Activated T-cell treated with anti-CD3 and anti-CD28 coated beads, Interleukin-2, amount 50 U/mL, for 72 hours (primary cell): ENCODE data around the gene PBRM1. TPM values are rescaled to one million over a fixed set of nuclear protein-coding genes. Genes with fewer than 3 reads are reported as not detected.
"Not testable (repeated sequence)": the region's sequence is repeated elsewhere in the genome, so short reads cannot be mapped to it uniquely, and the experiment has no call there.

ENCODE experiments used
- ATAC-seq, 2 donors: fragments of 150-1000 bp; cut with Tn5 transposase; replicated peaks in 1 of 2; 2 replicates each; pipeline ENCODE4 v1.10.0; 2021; ENCODE audit warnings: moderate library complexity in 2 of 2, mild to moderate bottlenecking in 1 of 2
- DNase-seq, 2 donors: peaks; one replicate each; pipeline ENCODE4 v3.0.0; 2021 to 2022; ENCODE audit warnings: mixed read lengths in 1 of 2
- H3K27ac Mint-ChIP-seq: one replicate; pipeline ENCODE4 v1.8.0; 2022; ENCODE audit warnings: mild to moderate bottlenecking, moderate library complexity, mixed read lengths
- H3K27me3 Mint-ChIP-seq: one replicate; pipeline ENCODE4 v1.8.0; 2022; ENCODE audit warnings: low read depth, mixed read lengths
- H3K36me3 Mint-ChIP-seq, 2 donors: one replicate each; pipeline ENCODE4 v1.8.0; 2022; ENCODE audit warnings: mixed read lengths in 2 of 2, mild to moderate bottlenecking in 1 of 2; ENCODE audit not compliant: insufficient read depth in 2 of 2
- H3K4me1 Mint-ChIP-seq: one replicate; pipeline ENCODE4 v1.8.0; 2022; ENCODE audit warnings: low read depth, mixed read lengths
- H3K4me3 Mint-ChIP-seq, 2 donors: one replicate each; pipeline ENCODE4 v1.8.0; 2022; ENCODE audit warnings: mild to moderate bottlenecking in 2 of 2, mixed read lengths in 2 of 2, moderate library complexity in 2 of 2
- H3K9me3 Mint-ChIP-seq, 2 donors: one replicate each; pipeline ENCODE4 v1.8.0; 2022; ENCODE audit warnings: mixed read lengths in 2 of 2
- total RNA-seq, 2 donors: library from RNA; stranded (reverse); gene quantifications; one replicate each; pipeline ENCODE4 v1.2.3, GENCODE V29; 2022

PBRM1 gene
- total RNA-seq, 2 donors from 2014 or later, result 66.2 to 66.7 TPM

DNA sequence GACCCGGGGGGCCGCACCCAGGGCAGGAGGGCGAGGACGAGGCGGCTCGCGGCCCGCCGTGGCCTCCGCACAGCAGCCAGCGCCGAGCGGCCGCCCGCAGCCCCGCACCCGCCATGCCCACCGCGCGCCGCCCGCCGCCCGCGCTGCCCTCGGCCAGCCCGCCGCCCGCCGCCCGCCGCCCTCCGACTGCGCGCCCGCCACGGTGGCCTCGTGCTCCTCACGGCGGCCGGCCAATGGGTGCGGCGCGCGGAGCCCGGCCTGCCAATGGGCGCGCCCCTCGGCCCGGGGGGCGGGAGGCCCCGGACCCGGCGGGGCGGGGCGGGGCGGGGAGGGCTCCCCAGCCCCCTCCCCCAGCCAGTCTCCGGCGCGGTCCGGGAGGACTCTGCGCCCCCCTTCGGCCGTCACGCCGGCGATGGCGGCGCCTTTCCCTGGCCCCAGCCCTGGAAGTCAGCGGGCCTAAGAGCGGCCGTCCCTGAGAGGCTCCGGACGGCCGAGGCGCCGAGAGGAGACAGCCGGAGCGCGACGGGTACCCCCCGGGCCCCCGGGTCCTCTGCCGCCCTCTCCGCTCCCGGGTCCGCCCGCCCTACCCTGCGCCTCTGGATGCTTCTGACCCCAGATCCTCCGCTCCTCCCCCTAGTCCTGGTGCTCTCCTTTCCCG is 152.0 kb downstream of the PBRM1 start, which contains the start of gene NT5DC2:
TSS of gene NT5DC2 (minus strand) at position 235 of the 658 bp plus-strand sequence. CDS start at position 115, 120 bp downstream.
- Mint-ChIP-seq H3K36me3 (peaks cover 2% of the 10 kb centered on the region in 2 donors), H3K9me3 (no peaks in the 10 kb centered on the region), H3K27me3 (no peaks in the 10 kb centered on the region), H3K4me1 (peaks cover 32% of the 10 kb centered on the region), H3K4me3 (peak within 1 kb of the TSS; percentile 92 to 96), H3K27ac (peak within 1 kb of the TSS; percentile 77)
- DNase-seq, result peak; percentile 78 to 83
- ATAC-seq, result peak; percentile 56 to 59

DNA sequence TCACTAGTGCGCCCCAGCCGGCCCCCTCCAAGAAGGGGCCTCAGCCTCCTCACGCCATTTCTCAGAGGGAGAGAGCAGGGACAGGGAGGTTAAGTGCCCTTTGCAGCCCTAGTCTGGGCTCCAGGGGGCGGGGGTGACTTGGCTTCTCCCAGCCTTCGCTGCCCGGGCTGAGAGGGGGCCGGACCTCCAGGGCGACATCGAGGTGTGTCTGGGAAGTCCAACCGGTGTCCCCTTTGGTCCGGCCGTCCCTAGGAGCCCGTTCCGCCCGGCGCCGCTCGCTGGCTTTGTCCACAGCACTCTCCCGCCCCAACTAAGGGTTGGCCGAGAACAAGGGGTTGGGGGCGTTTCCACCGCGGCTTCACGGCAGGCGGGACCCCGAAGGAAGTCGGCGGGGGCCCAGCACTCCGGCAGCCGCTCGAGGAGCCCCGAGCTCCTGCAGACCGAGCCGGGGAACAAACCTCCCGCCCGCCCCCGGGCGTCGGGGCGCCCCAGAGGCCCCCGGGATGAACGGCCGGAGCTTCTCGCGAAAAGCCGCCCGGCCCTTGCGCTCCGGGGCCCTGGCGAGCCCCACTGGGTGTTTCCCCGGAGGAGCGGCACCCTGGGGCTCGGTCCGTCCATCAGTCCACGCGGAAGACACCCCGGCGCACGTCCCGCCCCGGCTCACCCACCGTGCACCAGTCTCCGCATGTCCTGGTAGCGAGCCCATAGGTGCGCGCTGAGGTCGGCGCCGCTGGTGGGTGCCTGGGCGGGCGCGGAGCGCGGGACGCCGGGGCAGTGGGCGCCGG is 152.7 kb downstream of the PBRM1 start:
- ATAC-seq (peak; percentile 2 to 7), DNase-seq (peak; percentile 38 to 42)
- Mint-ChIP-seq H3K36me3 (peaks cover 2% of the 10 kb centered on the region in 2 donors), H3K4me3 (peak overlapping the region; percentile 82 to 88), H3K4me1 (peaks cover 25% of the 10 kb centered on the region), H3K27ac (peak overlapping the region; percentile 77), H3K27me3 (no peaks in the 10 kb centered on the region), H3K9me3 (no peaks in the 10 kb centered on the region)

DNA sequence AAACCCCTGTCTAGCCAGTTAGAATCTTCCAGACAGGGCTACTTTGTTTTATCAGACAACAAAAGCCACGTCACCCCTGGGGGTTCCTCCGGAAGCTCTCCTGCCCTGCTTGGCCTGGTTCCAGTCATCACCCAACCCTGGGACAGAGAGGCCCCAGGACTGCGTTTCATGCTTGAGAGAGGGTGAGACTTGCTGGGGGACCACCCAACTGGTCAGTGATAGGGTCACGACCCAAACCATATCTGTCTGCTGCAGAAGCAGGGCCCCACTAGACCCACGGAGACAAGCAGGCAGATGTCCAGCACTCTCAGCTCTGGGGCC is 153.2 kb downstream of the PBRM1 start:
- Mint-ChIP-seq H3K4me1 (peaks cover 19% of the 10 kb centered on the region), H3K36me3 (peaks cover 2% of the 10 kb centered on the region in 2 donors), H3K27me3 (no peaks in the 10 kb centered on the region), H3K4me3 (peak overlapping the region; percentile 82 to 88), H3K9me3 (no peaks in the 10 kb centered on the region), H3K27ac (peak overlapping the region; percentile 77)
- ATAC-seq (no peak), DNase-seq (peak; percentile 44 to 47)

DNA sequence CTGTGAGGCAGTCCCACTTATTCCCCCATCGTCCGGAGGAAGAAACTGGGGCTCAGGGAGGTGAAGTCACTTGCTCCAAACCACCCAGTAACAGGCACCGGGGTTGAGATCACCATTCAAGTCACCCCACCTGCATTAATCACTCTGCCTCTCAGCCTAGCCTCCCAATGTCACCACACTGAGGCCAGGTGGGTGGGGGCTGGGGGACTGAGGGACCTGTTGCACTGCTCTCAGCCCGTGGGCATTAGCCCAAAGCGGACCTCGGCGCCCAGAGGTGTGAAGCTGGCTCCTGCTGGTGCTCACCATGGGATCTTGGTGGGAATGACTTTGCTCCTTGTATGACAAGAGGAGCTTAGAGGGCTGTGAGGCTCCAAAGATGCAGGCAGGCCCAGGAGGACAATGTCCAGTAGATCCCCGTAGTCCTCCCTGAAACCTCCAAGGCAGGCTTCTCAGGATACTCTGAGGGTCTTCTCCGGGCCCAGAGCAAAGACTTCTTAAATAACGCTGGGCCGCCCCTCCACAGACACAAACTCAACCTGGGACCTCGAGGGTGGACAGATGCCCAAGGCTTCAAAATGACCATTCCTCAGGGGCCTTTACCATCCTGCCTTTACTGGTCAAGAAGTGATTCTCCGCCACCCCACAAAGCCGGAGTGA is 153.7 kb downstream of the PBRM1 start:
- peaks cover 14% of the 10 kb centered on the region for H3K4me1 Mint-ChIP-seq
- H3K4me3 Mint-ChIP-seq, result peak overlapping the region; percentile 82 to 88
- H3K9me3 Mint-ChIP-seq, result no peaks in the 10 kb centered on the region
- peak in 1 of 2 donors; percentile 5 for DNase-seq
- H3K36me3 Mint-ChIP-seq, result peaks cover 2% of the 10 kb centered on the region in 2 donors
- peak overlapping the region; percentile 77 for H3K27ac Mint-ChIP-seq
- no peak for ATAC-seq
- H3K27me3 Mint-ChIP-seq, result no peaks in the 10 kb centered on the region

DNA sequence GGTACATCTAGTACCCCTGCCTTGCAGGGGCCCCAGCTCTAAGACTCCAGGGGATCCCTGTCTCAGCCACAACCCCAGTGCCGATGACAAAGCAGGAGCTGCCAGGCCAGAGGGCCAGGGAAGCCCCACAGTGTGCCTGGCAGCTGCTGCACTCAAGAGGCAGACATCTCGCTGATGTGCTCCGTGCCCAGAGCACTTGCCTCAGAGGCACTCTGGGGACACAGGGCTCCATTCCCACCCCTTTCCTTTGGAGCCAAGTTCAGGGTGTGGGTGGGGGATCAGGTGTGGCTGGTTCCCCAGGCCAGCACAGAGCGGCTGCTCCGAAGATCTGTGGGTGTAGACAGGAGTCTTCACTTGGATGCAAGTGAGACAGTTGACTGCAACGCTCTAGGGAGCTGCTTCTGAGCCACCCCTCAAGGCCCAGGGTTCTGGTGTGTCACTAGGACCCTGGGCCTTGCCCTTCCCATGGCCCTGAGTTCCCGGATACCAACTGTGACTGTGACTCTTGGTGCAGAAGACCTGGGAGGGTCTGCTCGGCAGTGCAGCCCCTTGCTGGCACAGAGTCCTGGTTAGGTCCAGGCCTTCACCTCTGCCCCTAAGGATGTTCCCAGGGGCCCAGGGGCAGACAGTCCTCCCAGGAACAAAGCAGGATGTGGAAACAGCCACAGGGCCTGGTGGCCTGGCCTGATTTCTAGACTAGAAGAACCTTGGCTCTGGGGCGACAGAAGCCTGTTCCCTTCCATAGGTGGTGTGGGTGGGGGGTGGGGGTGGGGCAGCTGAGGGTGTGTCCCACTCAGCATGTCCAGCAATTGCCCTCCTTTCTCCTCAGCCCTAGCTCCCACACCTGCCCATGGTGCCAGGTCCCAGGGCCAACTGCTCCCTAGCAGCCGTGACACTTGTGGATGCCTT is 154.5 kb downstream of the PBRM1 start:
- Mint-ChIP-seq H3K9me3 (no peaks in the 10 kb centered on the region), H3K27ac (no peak overlapping the region), H3K27me3 (no peaks in the 10 kb centered on the region), H3K4me3 (no peak overlapping the region), H3K36me3 (peaks cover 0 to 2% of the 10 kb centered on the region in 2 donors), H3K4me1 (peaks cover 11% of the 10 kb centered on the region)
- DNase-seq (peak in 1 of 2 donors; percentile 0), ATAC-seq (no peak)

DNA sequence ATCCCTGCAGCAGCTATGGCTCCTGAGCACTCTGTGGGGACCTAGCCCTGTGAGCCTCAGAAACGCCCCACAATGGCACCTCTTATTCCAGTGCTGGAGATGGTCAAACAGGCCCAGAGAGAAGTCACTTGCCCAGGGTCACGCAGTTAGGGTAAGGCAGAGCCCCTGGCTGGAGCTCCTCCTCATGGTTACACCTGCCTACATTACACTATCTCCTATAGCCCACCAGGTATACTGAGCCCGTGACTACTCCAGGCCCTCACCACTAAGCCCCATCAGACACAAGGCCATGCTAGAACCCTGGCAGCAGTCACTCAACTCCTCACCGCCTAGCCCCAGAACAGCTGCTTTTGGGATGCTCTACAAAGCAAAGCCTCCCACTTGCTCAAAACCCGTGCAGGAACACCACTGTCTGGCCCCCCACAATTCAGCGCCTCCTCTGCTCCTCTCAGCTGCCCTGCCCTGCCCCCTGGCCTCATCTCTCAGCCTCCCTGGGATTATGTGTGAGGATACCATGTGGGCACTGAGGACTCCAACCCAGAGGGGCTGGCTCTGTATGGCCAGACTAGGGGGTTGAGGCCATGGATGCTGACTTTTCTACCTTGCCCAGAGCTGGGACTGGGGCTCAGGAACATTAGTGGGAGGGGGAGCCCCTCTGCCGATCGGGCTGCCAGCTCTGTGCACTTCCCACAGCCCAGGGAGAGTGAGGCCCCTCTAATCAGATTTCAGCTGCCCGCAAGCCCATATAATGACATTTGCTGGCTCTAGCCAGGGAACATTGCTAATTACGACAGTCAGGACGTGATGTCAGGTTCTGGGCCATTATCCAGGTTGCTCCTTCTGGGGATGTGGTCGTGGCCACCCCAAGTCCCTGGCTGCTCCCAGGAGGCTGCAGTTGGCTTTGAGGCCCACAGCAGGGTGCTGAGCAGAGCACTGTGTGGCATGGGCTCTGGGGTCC is 156.1 kb downstream of the PBRM1 start:
- H3K9me3 Mint-ChIP-seq, result no peaks in the 10 kb centered on the region

DNA sequence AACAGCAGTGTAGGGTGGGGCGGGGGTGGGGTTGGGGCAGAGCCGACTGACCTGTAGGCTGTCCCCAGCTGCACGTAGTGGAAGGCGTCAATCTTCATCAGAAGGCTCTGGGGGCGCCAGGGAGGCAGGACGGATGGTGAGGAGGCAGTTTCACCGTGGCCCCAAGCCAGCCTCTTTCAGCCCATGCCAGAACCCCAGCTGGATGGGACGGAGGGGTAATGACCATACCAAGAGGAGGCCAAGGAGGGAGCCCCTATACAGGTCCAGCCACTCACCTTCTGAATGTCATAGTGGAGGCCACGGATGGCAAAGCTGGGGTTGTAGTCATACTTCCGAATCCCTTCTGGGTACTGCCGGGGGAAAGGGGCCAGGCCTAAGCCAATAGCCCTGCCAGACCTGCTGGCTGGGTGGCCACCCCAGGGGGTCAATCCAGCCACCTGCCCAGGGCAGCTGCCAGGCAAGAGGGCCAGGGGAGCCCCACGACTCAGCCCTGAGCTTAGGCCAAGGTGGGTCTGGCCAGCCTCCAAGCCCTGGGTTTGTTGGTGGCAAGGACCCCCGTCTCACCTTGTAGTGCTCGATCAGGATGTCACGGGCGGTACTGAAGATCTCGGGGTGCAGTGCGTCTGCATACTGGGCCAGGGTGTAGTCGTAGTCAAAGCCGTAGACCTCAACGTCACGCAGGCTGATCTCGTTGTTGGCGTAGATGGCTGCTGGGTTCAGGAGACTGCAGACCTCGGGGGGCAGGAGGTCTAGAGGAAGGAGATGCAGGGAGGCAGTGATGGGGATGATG is 156.9 kb downstream of the PBRM1 start:
- no peak overlapping the region for H3K4me3 Mint-ChIP-seq
- H3K27ac Mint-ChIP-seq, result no peak overlapping the region
- ATAC-seq (no peak), DNase-seq (peak in 1 of 2 donors; percentile 0)
- H3K27me3 Mint-ChIP-seq, result no peaks in the 10 kb centered on the region
- H3K4me1 Mint-ChIP-seq, result no peaks in the 10 kb centered on the region
- H3K9me3 Mint-ChIP-seq, result no peaks in the 10 kb centered on the region
- peaks cover 0 to 2% of the 10 kb centered on the region in 2 donors for H3K36me3 Mint-ChIP-seq

More for the DNA sequence above, 156.1 kb downstream of the PBRM1 start:
- no peaks in the 10 kb centered on the region for H3K27me3 Mint-ChIP-seq
- H3K4me3 Mint-ChIP-seq, result no peak overlapping the region
- no peaks in the 10 kb centered on the region for H3K4me1 Mint-ChIP-seq
- H3K36me3 Mint-ChIP-seq, result no peaks in the 10 kb centered on the region
- no peak overlapping the region for H3K27ac Mint-ChIP-seq
- DNase-seq (peak in 1 of 2 donors; percentile 0), ATAC-seq (no peak)

DNA sequence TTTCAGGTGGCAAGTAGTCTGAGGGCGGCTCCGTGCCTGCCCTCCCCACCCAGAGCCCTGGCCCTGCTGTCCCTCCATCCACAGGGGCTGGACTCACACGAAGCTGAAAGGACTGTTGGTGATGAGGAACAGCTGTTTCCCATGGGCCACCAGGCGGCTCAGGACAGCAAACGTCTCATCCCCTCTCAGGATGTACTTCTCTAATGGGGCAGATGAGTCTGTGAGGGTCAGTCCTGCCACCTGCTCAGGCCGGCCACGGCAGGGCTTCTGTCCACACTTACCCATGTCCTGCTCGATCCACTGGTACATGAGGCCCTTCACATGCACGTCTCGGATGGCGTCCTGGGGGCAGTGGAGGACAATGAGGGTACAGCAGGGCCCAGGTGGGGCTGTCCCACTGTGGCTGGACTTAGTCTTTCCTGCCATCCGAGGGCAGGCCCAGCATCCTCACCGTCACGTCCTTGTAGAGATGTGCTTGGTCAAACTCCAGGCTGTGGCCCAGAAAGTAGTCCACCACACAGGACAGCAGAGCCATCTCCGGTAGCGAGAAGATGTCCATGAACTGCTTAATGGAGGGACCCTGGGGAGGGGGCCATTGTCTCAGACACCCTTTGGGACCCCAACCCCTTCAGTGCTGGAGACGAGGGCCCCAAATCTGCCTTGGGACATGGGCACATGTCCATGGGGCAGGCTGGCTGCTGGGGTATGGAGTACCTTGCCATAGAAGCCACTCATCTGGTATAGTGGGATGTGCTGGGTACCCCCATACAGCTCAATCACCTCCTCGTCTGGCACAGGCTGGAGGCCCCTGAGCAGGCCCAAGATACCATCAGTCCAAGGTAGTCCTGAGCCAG is 157.8 kb downstream of the PBRM1 start:
- Mint-ChIP-seq H3K27ac (no peak overlapping the region), H3K9me3 (no peaks in the 10 kb centered on the region), H3K27me3 (no peaks in the 10 kb centered on the region), H3K36me3 (peaks cover 0 to 2% of the 10 kb centered on the region in 2 donors), H3K4me3 (no peak overlapping the region), H3K4me1 (no peaks in the 10 kb centered on the region)
- ATAC-seq (no peak), DNase-seq (peak in 1 of 2 donors; percentile 0)

DNA sequence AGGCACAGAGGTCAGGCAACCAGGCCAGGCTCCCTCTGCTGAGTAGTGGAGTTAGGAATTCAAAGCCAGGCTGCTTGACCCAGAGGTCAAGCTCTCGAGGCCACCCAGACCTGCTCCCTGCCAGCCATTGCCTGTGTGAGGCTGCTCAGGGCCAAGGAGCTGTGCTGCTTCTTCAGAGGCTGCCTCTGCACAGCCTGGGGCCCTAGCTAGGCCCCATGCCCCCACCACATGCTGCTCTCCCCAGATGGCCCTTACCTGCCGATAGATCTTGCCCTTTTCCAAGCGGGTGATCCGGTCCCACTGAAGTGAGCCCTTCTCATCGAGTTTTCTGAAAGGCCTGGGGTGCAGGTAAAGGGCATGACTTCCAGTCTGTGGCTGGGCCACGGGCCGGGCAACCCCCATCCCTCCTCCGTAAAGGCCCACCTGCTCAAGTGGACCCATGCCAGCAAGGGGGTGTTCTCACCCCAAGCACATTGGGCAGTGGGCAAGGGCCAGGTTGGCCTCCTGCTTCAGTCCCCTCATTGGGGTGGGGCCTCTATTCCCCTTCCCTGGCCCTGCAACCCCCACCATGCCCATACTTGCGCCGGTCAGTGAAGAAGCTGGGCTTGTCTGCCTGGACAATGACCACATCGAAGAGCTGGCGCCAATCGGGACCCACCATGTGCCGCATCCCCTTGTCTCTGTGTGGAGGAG is 158.5 kb downstream of the PBRM1 start:
- Mint-ChIP-seq H3K4me3 (no peak overlapping the region), H3K27me3 (no peaks in the 10 kb centered on the region), H3K36me3 (peaks cover 0 to 2% of the 10 kb centered on the region in 2 donors), H3K4me1 (no peaks in the 10 kb centered on the region), H3K9me3 (no peaks in the 10 kb centered on the region), H3K27ac (no peak overlapping the region)
- ATAC-seq (no peak), DNase-seq (no peak)

DNA sequence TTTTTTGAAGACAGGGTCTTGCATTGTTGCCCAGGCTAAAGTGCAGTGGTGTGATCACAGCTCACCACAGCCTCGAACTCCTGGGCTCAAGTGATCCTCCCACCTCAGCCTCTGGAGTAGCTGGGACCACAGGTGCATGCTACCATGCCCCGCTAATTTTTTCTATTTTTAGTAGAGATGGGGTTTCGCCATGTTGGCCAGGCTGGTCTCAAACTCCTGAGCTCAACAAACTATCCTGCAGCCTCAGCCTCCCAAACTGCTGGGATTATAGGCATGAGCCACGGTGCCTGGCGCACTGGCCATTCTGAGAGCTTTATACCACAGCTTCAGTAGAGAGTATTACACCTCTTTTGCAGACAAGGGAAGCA is 159.1 kb downstream of the PBRM1 start:
- ATAC-seq, H3K4me1 Mint-ChIP-seq, H3K4me3 Mint-ChIP-seq, H3K36me3 Mint-ChIP-seq, H3K27ac Mint-ChIP-seq, H3K9me3 Mint-ChIP-seq, DNase-seq, H3K27me3 Mint-ChIP-seq: not testable (repeated sequence)
